HK-2 (cell line): ENCODE data around the gene LRRC49.
"Not testable (repeated sequence)": the region's sequence is repeated elsewhere in the genome, so short reads cannot be mapped to it uniquely, and the experiment has no call there.

Experiments
- DNase-seq: peaks from one replicate; pipeline ENCODE4 v3.0.0-alpha.2; 2018; ENCODE audit not compliant: unreplicated experiment

The LRRC49 gene

GRCh38 chr15:70923311-70924080 lies 30.9 kb downstream of the LRRC49 start:
- DNase-seq = no peak

DNA sequence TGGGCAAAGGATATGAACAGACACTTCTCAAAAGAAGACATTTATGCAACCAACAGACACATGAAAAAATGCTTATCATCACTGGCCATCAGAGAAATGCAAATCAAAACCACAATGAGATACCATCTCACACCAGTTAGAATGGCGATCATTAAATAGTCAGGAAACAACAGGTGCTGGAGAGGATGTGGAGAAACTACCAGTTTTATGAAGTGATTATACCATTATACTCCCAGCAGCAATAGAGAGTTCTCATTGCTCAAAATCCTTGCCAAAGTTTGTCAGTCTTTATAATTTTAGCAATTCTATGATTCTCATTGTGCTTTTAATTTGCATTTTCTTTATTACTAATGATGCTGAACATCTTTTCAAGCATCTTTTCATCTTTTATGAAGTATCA lies 34.3 kb downstream of the LRRC49 start:
- not testable (repeated sequence) for DNase-seq

GRCh38 chr15:70931821-70932220 lies 39.2 kb downstream of the LRRC49 start:
- DNase-seq = no peak

DNA sequence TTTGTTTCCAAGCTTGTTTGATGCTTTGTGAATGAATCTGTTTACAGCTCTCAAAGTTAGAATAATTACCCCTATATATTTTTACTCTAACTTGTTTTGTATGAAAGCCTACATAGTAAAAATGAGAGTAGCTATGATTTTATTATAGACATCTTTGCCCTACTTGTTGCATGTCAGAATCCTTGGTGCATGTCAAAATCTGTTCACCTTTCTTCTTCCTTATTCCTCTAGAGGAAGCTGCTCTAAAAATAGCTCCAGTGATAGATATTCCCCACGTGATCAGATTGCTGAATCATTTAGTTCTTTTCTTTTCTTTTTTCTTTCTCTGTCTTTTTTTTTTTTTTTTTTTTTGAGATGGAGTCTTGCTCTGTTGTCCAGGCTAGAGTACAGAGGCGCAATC lies 39.8 kb downstream of the LRRC49 start:
- DNase-seq = no peak

GRCh38 chr15:70933411-70933810 lies 40.8 kb downstream of the LRRC49 start:
- DNase-seq = no peak

DNA sequence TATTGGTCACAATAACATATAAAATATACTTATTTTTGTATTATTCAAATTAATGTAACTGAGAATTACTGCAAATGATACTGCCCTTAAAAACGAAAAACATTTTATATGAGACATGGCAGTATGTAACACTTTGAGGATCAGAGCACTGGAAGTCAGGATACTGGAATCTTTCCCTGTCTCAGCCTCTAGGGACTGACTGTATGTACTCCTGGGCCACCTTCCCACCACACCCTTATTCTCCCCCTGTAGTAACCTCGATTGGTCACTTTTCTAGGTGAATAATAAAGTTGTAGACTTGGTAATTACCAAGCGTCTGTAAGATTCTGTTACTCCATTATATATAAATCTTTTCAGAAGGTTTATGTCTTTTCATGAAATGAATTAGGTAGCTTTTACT lies 43.0 kb downstream of the LRRC49 start:
- no peak for DNase-seq

DNA sequence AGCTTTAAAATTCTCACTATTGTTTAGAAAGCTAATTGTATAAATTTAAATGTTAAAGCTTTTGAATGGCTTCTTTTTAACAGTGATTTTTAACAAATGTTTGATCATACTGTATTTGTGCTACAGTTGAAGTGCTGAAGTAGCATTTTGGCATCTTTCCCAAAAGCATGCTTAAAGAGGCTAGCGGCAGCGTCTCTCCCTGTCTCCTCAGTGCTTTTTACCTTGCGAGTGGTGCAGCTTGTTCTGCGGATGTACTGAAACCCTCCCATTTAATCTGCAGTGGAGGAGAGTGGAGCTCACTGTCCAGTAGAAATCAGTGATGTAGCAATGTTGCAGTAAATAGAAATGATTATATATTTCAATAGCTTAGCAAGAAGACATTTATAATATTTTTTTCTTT lies 43.7 kb downstream of the LRRC49 start:
- DNase-seq = no peak

DNA sequence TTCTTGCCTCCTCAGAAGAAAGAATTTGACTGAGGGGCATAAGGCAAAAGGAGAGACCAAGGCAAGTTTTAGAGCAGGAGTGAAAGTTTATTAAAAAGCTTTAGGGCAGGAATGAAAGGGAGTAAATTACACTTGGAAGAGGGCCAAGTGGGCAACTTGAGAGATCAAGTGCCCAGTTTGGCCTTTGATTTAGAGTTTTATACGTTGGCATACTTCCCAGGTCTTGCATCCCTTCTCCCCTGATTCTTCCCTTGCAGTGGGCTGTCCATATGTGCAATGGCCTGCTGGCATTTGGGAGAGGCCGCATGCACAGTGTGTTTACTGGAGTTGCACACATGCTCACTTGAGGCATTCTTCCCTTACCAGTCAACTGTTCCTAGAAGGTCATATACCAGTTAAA lies 50.7 kb downstream of the LRRC49 start:
- not testable (repeated sequence) for DNase-seq

- DNase-seq = no peak
These were observed 55.0 kb downstream of the LRRC49 start for GRCh38 chr15:70947351-70948335.

- no peak for DNase-seq
These were observed 58.3 kb downstream of the LRRC49 start for GRCh38 chr15:70950953-70951352.

- DNase-seq = no peak
These were observed 61.5 kb downstream of the LRRC49 start for GRCh38 chr15:70954171-70954570.

- no peak for DNase-seq
These were observed 62.1 kb downstream of the LRRC49 start for GRCh38 chr15:70954733-70955132.

GRCh38 chr15:70955151-70955550 lies 62.5 kb downstream of the LRRC49 start:
- DNase-seq = no peak

GRCh38 chr15:70956201-70956995 lies 63.8 kb downstream of the LRRC49 start:
- no peak for DNase-seq

DNA sequence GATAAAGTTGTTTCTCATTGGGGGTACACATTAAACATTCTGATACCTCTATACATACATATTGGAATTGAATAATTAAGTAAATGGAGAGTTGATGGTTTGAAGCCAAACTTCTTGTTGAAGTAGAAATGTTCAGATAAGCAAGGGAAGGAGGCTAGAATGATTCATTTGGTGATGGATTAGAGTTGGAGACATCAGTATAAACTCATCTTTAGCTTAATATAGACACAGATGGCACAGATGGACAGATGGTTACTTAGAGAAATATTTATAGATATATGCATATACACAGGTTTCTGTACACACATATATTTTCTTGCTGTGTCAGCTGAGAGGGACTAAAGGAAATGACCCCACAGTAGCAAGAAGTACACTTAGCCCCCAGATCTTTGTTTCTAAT lies 69.5 kb downstream of the LRRC49 start:
- DNase-seq = no peak

DNA sequence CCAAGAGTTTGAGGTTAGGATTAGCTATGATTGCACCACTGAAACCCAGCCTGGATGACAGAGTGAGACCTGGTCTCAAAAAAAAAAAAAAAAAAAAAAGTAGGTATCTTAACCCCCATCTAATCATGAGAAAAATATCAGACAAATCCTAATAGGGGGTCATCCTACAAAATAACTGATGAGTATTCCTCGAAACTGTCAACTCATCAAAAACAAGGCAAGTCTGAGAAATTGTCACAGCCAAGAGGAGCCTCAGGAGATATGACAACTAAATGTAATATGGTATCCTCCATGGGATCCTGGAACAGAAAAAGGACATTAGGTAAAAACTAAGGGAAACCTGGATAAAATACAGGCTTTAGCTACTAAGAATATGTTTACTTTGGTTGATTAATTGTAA lies 70.6 kb downstream of the LRRC49 start:
- DNase-seq = no peak

GRCh38 chr15:70964058-70964457 lies 71.4 kb downstream of the LRRC49 start:
- no peak for DNase-seq

DNA sequence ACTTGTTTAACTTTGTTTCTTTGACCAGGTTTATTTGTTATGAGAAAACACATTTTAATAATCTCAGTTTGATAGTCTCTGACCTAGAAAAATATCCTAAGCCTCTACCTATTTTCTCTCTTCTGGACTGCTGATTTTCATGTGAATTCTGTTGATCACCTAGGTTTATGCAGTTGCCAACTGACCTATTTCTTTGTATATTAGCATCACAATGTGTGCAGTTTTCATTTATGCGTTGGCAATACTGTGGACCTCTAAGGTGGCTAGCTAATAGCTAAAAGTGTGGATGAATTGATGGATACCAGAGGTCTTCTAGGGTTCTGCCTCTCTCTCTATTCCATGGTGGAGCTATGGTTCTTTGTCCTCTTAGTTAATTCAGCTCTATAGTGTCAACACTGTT lies 72.1 kb downstream of the LRRC49 start:
- DNase-seq = no peak

GRCh38 chr15:70967646-70968045 lies 75.0 kb downstream of the LRRC49 start:
- no peak for DNase-seq

DNA sequence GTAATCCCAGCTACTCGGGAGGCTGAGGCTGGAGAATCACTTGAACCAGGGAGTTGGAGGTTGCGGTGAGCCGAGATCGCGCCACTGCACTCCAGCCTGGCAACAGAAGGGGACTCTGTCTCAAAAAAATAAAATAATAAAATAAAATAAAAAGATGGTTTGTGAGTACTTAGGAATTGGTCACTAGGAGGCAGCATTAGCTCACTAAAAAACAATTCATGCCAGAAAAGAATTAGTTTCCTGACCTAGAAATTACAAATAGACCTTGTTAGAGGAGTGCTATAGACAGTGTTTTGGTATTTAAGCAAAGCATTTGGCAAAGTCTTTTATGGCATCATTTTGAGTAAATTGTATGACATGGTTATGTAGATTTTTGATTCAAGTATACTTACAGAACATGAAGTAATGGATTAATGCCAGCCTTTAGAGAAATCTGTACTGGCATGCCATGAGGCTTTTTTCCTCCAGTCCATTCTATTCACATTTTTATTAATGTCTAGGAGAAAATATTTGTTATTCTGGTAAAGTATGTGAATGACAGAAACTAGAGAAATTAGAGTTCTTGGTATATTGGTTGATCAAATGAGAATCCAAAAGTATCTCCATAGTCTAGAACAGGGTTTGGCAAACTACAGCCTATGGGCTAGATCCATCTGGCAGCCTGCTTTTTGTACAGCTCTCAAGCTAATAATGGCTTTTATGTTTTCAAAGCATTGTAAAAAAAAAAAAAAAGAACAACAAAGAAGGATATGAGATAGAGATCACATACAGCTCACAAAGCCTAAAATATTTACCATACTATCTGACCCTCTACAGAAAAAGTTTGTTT lies 81.6 kb downstream of the LRRC49 start:
- DNase-seq = no peak

GRCh38 chr15:70976851-70977250 lies 84.2 kb downstream of the LRRC49 start:
- no peak for DNase-seq
